Loucy (cell line): ENCODE measurements around the gene RAD51D.

Source experiments
- H2AFZ ChIP-seq: fragments of 200-600 bp; sonication (generic); 2 replicates; pipeline ENCODE4 v1.6.0; 2016; ENCODE audit warnings: antibody characterized with exemption, mild to moderate bottlenecking, low read length, moderate library complexity
- H3F3A ChIP-seq: fragments of 200-600 bp; 2 replicates; pipeline ENCODE4 v1.6.0; 2016; ENCODE audit warnings: antibody characterized with exemption, low read depth, mild to moderate bottlenecking
- H3K27me3 ChIP-seq: fragments of 200-600 bp; sonication (generic); 2 replicates; pipeline ENCODE4 v1.6.1; 2014; ENCODE audit warnings: low read length, mild to moderate bottlenecking; ENCODE audit not compliant: insufficient read depth, poor library complexity, severe bottlenecking
- H3K36me3 ChIP-seq: fragments of 200-600 bp; sonication (generic); 2 replicates; pipeline ENCODE4 v1.6.1; 2016; ENCODE audit warnings: low read length; ENCODE audit not compliant: insufficient read depth
- H3K4me1 ChIP-seq: fragments of 200-600 bp; sonication (generic); 2 replicates; pipeline ENCODE4 v1.5.1; 2014; ENCODE audit warnings: low read length, mild to moderate bottlenecking; ENCODE audit not compliant: insufficient read depth, poor library complexity, severe bottlenecking
- H3K4me2 ChIP-seq: fragments of 200-600 bp; sonication (generic); 2 replicates; pipeline ENCODE4 v1.6.0; 2014; ENCODE audit warnings: antibody characterized with exemption, low read length, low read depth, mild to moderate bottlenecking; ENCODE audit not compliant: poor library complexity, severe bottlenecking
- H3K4me3 ChIP-seq: fragments of 200-600 bp; sonication (generic); 2 replicates; pipeline ENCODE4 v1.5.1; 2014; ENCODE audit warnings: low read length, mild to moderate bottlenecking, mixed read lengths; ENCODE audit not compliant: poor library complexity, severe bottlenecking
- H3K79me2 ChIP-seq: fragments of 200-600 bp; sonication (generic); 2 replicates; pipeline ENCODE4 v1.6.1; 2014; ENCODE audit warnings: low read length; ENCODE audit not compliant: insufficient read depth
- H3K9ac ChIP-seq: fragments of 200-600 bp; sonication (generic); 2 replicates; pipeline ENCODE4 v1.6.0; 2014; ENCODE audit warnings: mild to moderate bottlenecking, low read depth, low read length, moderate library complexity; ENCODE audit not compliant: poor library complexity, severe bottlenecking
- H3K9me2 ChIP-seq: fragments of 200-600 bp; sonication (generic); replicated peaks from 2 replicates; pipeline ENCODE4 v1.6.1; 2016; ENCODE audit warnings: low read depth, low read length, mixed read lengths
- H3K9me3 ChIP-seq: fragments of 200-600 bp; sonication (generic); 2 replicates; pipeline ENCODE4 v1.6.1; 2014; ENCODE audit warnings: mild to moderate bottlenecking, antibody characterized with exemption, low read length, low read depth; ENCODE audit not compliant: insufficient read depth
- H4K20me1 ChIP-seq: fragments of 200-600 bp; sonication (generic); 2 replicates; pipeline ENCODE4 v1.6.0; 2014; ENCODE audit warnings: antibody characterized with exemption, low read length, mild to moderate bottlenecking; ENCODE audit not compliant: insufficient read depth, poor library complexity, severe bottlenecking
- CTCF ChIP-seq: fragments of 200-600 bp; sonication (generic); conservative IDR thresholded peaks from 2 replicates; pipeline ENCODE4 v1.5.1; 2014; ENCODE audit warnings: mild to moderate bottlenecking, antibody characterized with exemption, low read length
- EZH2phosphoT487 ChIP-seq: fragments of 200-600 bp; IDR thresholded peaks from 2 replicates; pipeline ENCODE4 v1.6.1; 2018; ENCODE audit warnings: antibody characterized with exemption, mild to moderate bottlenecking, moderate library complexity, borderline replicate concordance

Gene RAD51D

GRCh38 chr17:35073183-35073790 is 46.4 kb downstream of the RAD51D start:
- H3K79me2 ChIP-seq = peaks cover 7% of the 10 kb centered on the region; the same call in 1 of the 2 replicates
- TF ChIP-seq CTCF (no peak), EZH2phosphoT487 (no peak)
- H3K9me2 ChIP-seq = no peaks in the 10 kb centered on the region

DNA sequence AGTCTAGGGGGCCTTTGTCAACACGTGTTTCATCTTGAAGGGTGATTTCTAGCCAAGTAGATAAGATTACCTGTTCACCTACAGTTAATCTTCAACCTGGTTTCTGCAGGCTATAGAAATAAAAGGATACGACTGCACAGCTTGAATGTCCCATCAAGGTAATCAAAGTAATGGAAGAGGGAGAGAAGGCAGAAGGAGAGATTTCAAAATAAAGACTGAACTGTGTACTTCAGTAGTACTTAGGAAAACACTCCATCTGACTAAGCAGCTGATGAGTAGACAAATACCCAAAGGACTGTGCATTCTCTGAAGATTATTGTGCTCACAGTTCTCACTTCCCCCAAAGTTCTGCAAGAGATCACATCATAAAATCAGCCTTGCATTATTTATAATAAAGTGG is 50.3 kb downstream of the RAD51D start:
- Histone ChIP-seq H2AFZ (no peak overlapping the region), H3K36me3 (no peaks in the 10 kb centered on the region), H3K4me1 (peaks cover 19% of the 10 kb centered on the region), H3K4me2 (no peak overlapping the region), H3K9me2 (no peaks in the 10 kb centered on the region), H3K4me3 (no peak overlapping the region), H3K9ac (no peak overlapping the region), H4K20me1 (no peaks in the 10 kb centered on the region), H3K79me2 (peaks cover 7% of the 10 kb centered on the region; the same call in 1 of the 2 replicates), H3K9me3 (no peaks in the 10 kb centered on the region), H3F3A (no peaks in the 10 kb centered on the region), H3K27me3 (no peaks in the 10 kb centered on the region)
- no peak for TF ChIP-seq EZH2phosphoT487
- TF ChIP-seq CTCF = no peak

More at GRCh38 chr17:35073183-35073790, 46.4 kb downstream of the RAD51D start:
- Histone ChIP-seq H2AFZ (no peak overlapping the region), H3K4me3 (no peak overlapping the region), H3K27me3 (no peaks in the 10 kb centered on the region), H3F3A (no peaks in the 10 kb centered on the region), H4K20me1 (no peaks in the 10 kb centered on the region), H3K4me2 (no peak overlapping the region), H3K36me3 (no peaks in the 10 kb centered on the region), H3K9me3 (no peaks in the 10 kb centered on the region), H3K4me1 (peaks cover 11% of the 10 kb centered on the region), H3K9ac (no peak overlapping the region)

GRCh38 chr17:35068249-35068648 is 51.4 kb downstream of the RAD51D start:
- H3K4me2 ChIP-seq = no peak overlapping the region
- H2AFZ ChIP-seq = no peak overlapping the region

More at GRCh38 chr17:35068249-35068648, 51.4 kb downstream of the RAD51D start:
- peaks cover 24% of the 10 kb centered on the region for H3K4me1 ChIP-seq
- no peaks in the 10 kb centered on the region for H3K9me2 ChIP-seq
- H3K9ac ChIP-seq = no peak overlapping the region
- no peak for TF ChIP-seq CTCF
- TF ChIP-seq EZH2phosphoT487 = no peak
- H3K27me3 ChIP-seq = no peaks in the 10 kb centered on the region
- peaks cover 7% of the 10 kb centered on the region; the same call in 1 of the 2 replicates for H3K79me2 ChIP-seq
- no peak overlapping the region for H3K4me3 ChIP-seq
- H3F3A ChIP-seq = no peaks in the 10 kb centered on the region
- H3K9me3 ChIP-seq = no peaks in the 10 kb centered on the region
- H3K36me3 ChIP-seq = no peaks in the 10 kb centered on the region
- H4K20me1 ChIP-seq = no peaks in the 10 kb centered on the region
